Epidermal melanocyte (primary cell): ENCODE measurements around the gene LCMT2.
A peak's percentile ranks its signal among the peaks of the same experiment; 100 is the strongest.
"Not testable (repeated sequence)": the region's sequence is repeated elsewhere in the genome, so short reads cannot be mapped to it uniquely, and the experiment has no call there.

Experiments
- DNase-seq: peaks from one replicate; pipeline ENCODE4 v3.0.0; 2011; ENCODE audit warnings: low spot score; ENCODE audit not compliant: insufficient read length

The LCMT2 gene

DNA sequence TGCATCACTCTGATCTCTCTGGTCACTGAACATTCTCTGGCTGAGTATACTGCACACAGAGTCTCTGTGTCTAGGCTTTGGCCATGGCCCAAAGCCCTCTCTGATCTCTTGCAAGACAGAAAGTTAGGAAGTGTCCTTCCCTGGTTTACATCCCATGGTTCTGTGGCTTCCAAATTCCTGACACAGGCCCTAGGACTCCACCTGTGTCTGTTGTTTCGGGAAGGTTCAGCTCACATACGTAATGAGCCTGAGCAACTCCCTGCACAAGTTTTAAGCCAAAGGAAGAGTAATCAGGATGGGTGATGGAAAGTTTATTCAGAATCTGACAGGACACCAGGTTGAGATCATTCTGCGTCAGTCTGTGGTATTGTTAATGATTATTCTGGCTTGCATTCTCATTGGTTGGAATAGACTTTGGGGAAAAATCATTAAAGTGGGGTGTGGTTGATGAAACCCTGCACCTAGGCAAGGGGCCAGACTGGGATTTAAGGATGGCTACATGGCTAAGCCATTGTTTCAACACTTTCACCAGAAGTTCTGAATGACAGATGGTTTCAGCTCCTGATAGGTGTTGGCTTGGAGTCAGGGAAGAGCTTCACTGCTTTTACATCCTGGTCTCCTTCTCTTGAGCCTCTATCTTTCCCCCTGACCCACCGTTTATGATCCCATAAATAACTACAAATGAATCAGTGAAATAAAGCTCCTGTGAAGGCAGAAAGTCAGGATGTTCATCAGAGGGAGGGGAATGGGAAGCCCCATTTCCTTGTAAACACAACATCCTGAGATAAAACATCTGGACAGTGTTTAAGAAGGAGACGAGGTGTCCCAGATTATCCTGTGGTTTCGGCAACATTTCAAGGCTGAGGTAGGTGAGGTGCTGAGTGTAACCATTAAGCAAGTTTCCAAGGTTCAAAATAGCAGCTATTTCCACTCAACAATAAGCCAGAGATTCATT is 14.1 kb downstream of the LCMT2 start:
- DNase-seq: no peak

GRCh38 chr15:43314171-43314570 is 16.2 kb downstream of the LCMT2 start:
- DNase-seq: no peak

DNA sequence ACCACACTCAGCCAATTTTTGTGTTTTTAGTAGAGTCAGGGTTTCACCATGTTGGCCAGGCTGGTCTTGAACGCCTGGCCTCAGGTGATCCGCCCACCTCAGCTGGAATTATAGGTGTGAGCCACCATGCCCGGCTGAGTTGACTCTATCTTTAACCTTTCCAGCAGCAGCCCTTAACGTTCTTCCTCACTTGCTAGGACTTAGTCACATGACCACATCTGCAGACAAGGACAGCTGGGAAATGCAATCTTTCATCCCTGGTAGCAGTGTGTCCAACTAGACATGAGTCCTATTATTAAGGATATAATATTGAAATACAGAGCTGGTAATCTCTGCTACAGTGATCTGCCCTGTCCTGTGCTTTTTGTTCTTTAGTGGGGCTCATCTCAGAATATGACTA is 18.0 kb downstream of the LCMT2 start:
- no peak for DNase-seq

- no peak for DNase-seq
Observed at GRCh38 chr15:43302205-43302817, 28.1 kb downstream of the LCMT2 start, which contains the start of gene TGM7. TGM7 (minus strand) TSS chr15:43302255.

DNA sequence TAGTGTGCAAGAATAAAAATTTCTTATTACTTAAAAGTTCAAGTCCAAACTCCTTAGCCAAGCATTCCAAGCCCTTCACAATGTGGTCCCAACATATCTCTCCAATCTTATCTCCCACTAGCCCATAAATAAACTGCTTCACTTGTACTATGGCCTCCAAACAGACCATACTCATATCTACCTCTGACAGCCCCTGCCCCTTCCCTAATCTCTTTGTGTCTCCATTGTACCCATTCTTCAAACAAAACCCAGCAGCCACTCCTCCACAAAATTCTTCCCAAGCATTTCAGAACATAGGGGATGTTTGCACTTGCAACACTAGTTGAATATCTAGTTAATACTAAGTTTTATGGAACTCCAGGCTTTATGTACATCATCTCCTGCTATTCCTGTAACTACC is 30.5 kb downstream of the LCMT2 start:
- no peak for DNase-seq

DNA sequence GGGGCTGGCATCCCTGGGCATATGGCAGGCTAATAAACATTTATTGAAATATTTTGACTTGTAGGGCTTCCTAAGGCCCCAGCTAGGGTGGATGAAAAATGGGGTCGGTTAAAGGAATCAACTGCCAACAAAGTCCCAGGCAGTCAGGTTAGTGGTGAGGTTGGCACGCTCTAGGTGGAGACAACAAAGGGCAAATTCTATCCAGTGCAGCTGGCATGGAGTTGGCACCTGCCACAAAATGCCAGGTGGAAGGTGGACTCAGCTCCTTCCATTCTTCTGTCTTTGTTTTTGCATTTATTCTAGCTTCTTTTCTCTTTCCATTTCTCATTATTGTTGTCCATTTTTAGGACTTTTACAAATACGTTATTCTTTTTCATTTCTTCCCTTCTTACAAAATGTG is 31.0 kb downstream of the LCMT2 start:
- DNase-seq: no peak

DNA sequence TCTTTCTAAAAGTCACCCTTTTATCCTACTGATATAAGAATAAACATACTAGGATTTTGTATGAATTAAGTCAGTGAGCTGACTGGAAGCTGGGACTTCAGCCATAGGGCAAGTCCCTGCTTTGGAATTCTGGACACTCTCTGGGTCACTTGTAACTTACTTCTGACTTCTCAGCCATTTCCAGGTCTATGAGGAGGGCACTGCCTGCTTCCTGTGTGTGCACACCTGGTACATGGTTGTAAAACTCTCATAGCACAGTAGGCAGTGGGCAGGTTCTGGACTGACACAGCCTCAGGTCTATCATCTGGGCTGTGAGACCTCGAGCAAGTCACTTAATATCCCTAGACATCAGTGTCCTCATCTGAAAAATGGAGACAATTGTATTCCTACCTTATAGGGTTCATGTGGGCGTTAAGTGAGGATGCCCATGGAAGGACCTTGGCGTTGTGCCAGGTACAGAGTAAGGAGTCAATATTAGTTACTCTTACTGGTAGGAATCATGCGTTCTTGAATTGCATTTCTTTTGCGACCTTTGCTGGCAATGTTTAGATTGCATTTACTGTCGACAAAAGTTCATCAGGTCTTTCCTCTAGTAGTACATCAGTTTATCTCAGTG is 36.2 kb downstream of the LCMT2 start:
- DNase-seq: no peak

DNA sequence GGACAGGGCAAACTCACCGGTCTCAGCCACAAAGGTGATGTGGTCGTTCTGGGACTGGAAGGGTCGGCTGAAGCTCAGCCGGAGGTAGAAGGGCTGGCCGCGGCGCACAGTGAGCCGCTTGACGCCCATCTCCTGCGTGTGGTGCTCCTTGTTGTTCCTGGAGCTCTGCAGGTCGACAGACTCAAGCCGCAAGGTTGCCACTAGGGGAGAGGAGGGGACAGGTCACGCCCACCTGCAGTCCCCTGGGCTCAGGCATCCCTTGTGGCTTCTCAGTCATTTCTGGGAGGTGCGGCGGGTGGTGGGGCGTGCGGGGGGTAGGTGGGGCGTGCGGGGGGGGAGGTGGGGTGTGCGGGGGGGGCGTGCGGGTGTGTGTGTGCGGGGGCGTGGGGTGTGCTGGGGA is 36.9 kb downstream of the LCMT2 start:
- no peak for DNase-seq

- DNase-seq: no peak
Observed at GRCh38 chr15:43292375-43293078, 37.8 kb downstream of the LCMT2 start.

- not testable (repeated sequence) for DNase-seq
Observed at GRCh38 chr15:43289656-43290055, 40.7 kb downstream of the LCMT2 start.

DNA sequence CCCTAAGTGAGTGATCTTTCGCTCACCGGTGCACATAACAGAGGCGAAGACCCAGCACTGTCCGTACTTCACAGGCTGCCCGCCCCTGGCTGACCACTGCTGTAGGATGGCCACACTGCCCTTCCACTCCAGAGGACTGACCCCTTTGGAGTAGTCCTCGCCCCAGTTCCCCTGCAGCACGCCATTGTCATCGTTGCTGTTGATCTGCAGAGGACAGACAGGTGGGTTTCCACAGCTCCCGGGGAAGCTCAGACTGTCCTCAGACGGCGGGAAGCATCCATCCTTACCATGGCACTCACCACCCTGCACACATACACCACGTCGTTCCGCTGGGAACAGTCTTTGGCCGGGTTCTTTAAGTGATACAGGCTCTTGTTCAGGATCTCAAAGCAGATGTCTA is 43.1 kb downstream of the LCMT2 start:
- DNase-seq: no peak

DNA sequence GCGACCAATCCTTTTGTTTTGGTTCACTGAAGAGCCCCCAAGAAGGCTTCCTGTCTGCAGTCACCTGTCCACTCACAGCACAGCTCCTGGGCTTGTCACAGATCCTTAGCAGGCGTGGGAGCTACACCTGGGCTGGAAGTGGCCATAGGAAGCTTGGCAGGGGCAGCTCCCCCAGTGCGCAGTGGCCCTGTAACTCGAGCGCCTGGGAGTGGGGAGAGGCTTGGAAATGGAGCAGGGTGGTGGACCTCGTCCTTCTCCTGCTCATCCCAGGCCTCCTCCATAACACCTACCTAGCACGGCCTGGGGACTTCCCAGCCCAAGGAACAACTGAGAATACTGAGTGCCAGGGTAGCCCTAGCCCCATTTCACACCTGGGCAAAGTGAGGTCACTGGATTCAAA is 44.3 kb downstream of the LCMT2 start:
- no peak for DNase-seq

- DNase-seq: peak; percentile 86
Observed at GRCh38 chr15:43285609-43286037, 44.8 kb downstream of the LCMT2 start.

- no peak for DNase-seq
Observed at GRCh38 chr15:43283526-43283925, 46.8 kb downstream of the LCMT2 start.

DNA sequence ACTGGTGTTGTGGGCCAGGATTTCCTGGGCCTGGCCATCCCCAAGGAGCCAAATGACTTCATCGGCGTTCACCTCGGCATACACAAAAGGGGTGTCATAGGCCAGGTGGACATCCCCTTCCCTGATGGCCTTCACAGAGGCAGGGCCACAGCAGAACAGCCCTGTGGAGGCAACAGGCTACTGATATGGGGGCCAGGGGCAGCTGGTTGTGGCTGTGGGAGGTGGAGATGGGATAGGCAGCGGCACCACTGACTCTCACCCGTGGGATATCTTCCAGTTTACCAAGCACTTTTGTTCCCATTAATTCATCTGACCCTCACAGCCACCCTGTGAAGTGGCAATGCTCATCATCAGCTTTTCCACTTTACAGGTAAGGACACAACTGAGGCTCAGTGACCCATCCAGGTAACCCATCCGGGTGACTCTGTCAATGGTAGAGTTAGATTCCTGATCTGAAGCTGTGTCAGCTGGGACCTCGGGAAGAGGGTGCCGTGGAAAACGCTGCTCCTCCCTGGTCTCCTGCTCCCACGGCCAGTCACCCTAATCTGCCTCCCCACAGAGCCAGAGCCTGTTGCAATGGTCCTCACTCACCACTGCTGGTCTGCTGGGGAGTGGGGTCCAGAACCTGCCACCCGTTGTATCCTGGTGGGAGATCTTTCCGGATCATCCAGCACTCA is 48.3 kb downstream of the LCMT2 start:
- no peak for DNase-seq

- DNase-seq: no peak
Observed at GRCh38 chr15:43280996-43281395, 49.4 kb downstream of the LCMT2 start.

DNA sequence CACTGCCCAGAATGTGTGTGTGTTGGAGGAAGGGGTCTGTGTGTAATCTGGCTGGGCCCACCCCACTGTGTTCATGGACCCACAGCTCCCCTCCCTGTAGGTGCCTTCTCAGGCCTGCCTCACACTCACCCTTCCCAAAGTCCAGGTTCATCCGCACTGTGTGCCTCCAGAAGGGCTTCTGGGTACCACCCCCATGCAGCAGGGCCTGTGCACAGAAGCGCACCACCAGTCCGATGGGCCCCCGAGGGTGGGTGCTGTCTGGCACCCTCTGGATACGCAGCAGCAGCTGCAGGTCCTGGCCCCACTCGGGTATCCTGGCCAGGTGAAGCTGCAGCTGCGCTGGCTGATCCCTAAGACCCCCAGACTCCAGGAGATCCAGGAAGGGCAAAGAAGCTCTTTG is 50.9 kb downstream of the LCMT2 start:
- DNase-seq: no peak

DNA sequence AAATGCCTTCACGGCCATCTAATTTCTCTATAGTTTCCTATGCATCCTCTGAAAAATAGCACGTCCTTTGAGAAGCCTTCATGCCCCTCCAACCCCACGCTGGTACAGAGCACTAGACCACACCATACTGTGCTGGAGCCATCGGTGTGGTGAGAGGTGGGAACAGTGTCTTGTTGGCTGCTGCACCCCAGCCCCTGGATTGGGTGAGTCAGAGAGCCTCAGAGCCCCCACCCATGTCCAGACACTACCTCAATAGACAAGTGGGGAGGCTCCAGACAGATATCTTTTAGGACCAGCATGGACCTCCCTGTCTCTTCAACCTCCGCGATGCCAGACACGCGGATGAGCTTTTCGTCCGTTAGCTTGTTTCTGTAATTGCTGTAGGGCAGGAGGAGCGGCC is 51.5 kb downstream of the LCMT2 start:
- DNase-seq: no peak

DNA sequence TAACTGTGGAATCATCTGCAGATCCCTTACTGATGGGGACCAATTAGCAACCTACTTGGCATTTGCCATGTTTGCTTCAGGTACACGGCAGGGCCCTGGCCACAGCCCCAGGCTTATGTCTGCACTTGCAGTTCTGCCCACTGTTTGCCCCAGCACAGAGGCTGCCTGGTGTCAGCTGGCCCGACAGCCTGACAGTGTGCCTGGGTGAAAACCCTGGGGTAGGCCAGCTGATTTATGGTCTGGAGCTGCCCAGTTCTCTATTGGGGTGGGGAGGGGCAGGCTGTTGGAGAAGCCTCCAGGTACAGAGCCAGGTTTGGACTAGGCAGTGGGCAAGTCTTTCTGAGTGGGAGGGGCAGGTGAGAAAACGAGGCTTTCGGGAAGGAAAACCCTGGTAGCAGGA is 52.5 kb downstream of the LCMT2 start:
- DNase-seq: no peak

GRCh38 chr15:43277231-43277823 is 53.0 kb downstream of the LCMT2 start:
- no peak for DNase-seq
